HCT116 (cell line): Measurements from ENCODE around the gene TRRAP. TPM values are rescaled to one million over a fixed set of nuclear protein-coding genes. Genes with fewer than 3 reads are reported as not detected.

Experiments
- ATAC-seq: fragments of 200-7000 bp; cut with Tn5 transposase; 2 replicates; pipeline ENCODE4 v1.9.1; 2020; ENCODE audit warnings: mild to moderate bottlenecking, moderate library complexity
- BruUV-seq: library from RNA; stranded (reverse); fragments of 400-500 nt; replicated peaks from 2 replicates; lab custom pipeline; 2021; lab: Mats Ljungman, UMichigan
- CTCF ChIA-PET: fragments of 300-600 bp; sonication (Branson Sonifier 250); formaldehyde crosslinking; loops from one replicate; lab custom pipeline; 2021; ENCODE audit warnings: antibody characterized with exemption; lab: Charles Lee
- POLR2A ChIA-PET: fragments of 300-600, 350-600 bp; sonication (Branson Sonifier 250); formaldehyde crosslinking; loops from one replicate; lab custom pipeline; 2021; ENCODE audit warnings: antibody characterized with exemption; lab: Charles Lee
- RAD21 ChIA-PET, 2 experiments: fragments of 300-600 bp; sonication (Branson Sonifier 250); formaldehyde crosslinking; loops; one replicate each; lab custom pipeline; 2023; ENCODE audit warnings: low total read pairs in 2 of 2; ENCODE audit not compliant: uncharacterized antibody in 2 of 2, unreplicated experiment in 2 of 2, low non-redundant PET in 1 of 2; lab: Charles Lee
- DNase-seq: peaks from one replicate; pipeline ENCODE4 v3.0.0-alpha.2; 2010; ENCODE audit warnings: low read depth, low spot score
- H2AFZ ChIP-seq: fragments of 200-600 bp; shearing (Covaris generic), sonication (generic); 2 replicates; pipeline ENCODE4 v1.6.1; 2017; ENCODE audit warnings: low read depth, mixed run types, mixed read lengths, antibody characterized with exemption, low read length; ENCODE audit not compliant: poor library complexity, severe bottlenecking
- H3K27ac ChIP-seq: 2 replicates; pipeline ENCODE4 v1.5.1; 2012; ENCODE audit warnings: low read depth, low read length
- H3K27me3 ChIP-seq: fragments of 200-600 bp; sonication (generic); 2 replicates; pipeline ENCODE4 v1.6.1; 2016; ENCODE audit warnings: mixed run types, low read length, mixed read lengths; ENCODE audit not compliant: insufficient read depth
- H3K36me3 ChIP-seq, 2 experiments: fragments of 200-500 bp in 1 of 2; fragments of 200-600 bp in 1 of 2; sonication (Bioruptor generic) in 1 of 2; sonication (generic) in 1 of 2; 2 replicates each; pipeline versions ENCODE4 v1.5.1 to v1.6.1; 2014 to 2016; ENCODE audit warnings: low read length in 2 of 2, inconsistent platforms in 1 of 2, mixed read lengths in 1 of 2, mixed run types in 1 of 2; ENCODE audit not compliant: insufficient read depth in 2 of 2, control insufficient read depth in 1 of 2
- H3K4me1 ChIP-seq, 2 experiments: fragments of 200-600 bp in 1 of 2; sonication (generic) in 1 of 2; 2 replicates each; pipeline versions ENCODE4 v1.5.1 to v1.6.1; 2012 to 2017; ENCODE audit warnings: low read length in 2 of 2, inconsistent platforms in 1 of 2, mild to moderate bottlenecking in 1 of 2, mixed read lengths in 1 of 2, mixed run types in 1 of 2, moderate library complexity in 1 of 2; ENCODE audit not compliant: insufficient read depth in 2 of 2, control insufficient read depth in 1 of 2
- H3K4me2 ChIP-seq: fragments of 200-600 bp; sonication (generic); 2 replicates; pipeline ENCODE4 v1.6.1; 2017; ENCODE audit warnings: mixed run types, low read length, mixed read lengths
- H3K4me3 ChIP-seq, 2 experiments: fragments of 200-600 bp in 1 of 2; sonication (generic) in 1 of 2; replicated peaks in 1 of 2; 2 replicates each; pipeline ENCODE4 v1.5.1; 2011 to 2016; ENCODE audit warnings: low read length in 2 of 2, control low read depth in 1 of 2, low read depth in 1 of 2, mild to moderate bottlenecking in 1 of 2, mixed read lengths in 1 of 2, mixed run types in 1 of 2
- H3K79me2 ChIP-seq: fragments of 200-600 bp; sonication (generic); 2 replicates; pipeline ENCODE4 v1.6.1; 2017; ENCODE audit warnings: mild to moderate bottlenecking, mixed run types, low read length, moderate library complexity, mixed read lengths; ENCODE audit not compliant: insufficient read depth
- H3K9ac ChIP-seq: fragments of 200-600 bp; sonication (generic); 2 replicates; pipeline ENCODE4 v1.6.1; 2016; ENCODE audit warnings: low read length, mixed read lengths
- H3K9me2 ChIP-seq: fragments of 200-600 bp; sonication (generic), shearing (Covaris generic); 2 replicates; pipeline ENCODE4 v1.6.1; 2017; ENCODE audit warnings: mixed run types, mild to moderate bottlenecking, moderate library complexity; ENCODE audit not compliant: insufficient read depth
- H3K9me3 ChIP-seq, 2 experiments: fragments of 200-500 bp in 1 of 2; fragments of 200-600 bp in 1 of 2; sonication (Bioruptor generic) in 1 of 2; sonication (generic) in 1 of 2; 2 replicates each; pipeline ENCODE4 v1.6.1; 2014 to 2017; ENCODE audit warnings: low read length in 2 of 2, mixed read lengths in 2 of 2, inconsistent platforms in 1 of 2, low read depth in 1 of 2, mild to moderate bottlenecking in 1 of 2, mixed run types in 1 of 2, moderate library complexity in 1 of 2; ENCODE audit not compliant: control insufficient read depth in 1 of 2, insufficient read depth in 1 of 2
- H4K20me1 ChIP-seq: fragments of 200-600 bp; sonication (generic), shearing (Covaris generic); 2 replicates; pipeline ENCODE4 v1.6.1; 2017; ENCODE audit warnings: mixed run types, mild to moderate bottlenecking, moderate library complexity; ENCODE audit not compliant: insufficient read depth
- CBX3 ChIP-seq: IDR thresholded peaks from 2 replicates; pipeline ENCODE4 v1.6.1; 2012; ENCODE audit warnings: low read depth
- EGR1 ChIP-seq: IDR thresholded peaks from 2 replicates; pipeline ENCODE4 v1.6.1; 2012; ENCODE audit warnings: low read depth
- ELF1 ChIP-seq: IDR thresholded peaks from 2 replicates; pipeline ENCODE4 v1.6.1; 2012; ENCODE audit warnings: low read depth, borderline replicate concordance
- EZH2 ChIP-seq: fragments of 200-600 bp; sonication (generic); IDR thresholded peaks from 2 replicates; pipeline ENCODE4 v1.6.1; 2017; ENCODE audit warnings: antibody characterized with exemption, mixed run types
- FOSL1 ChIP-seq: IDR thresholded peaks from 2 replicates; pipeline ENCODE4 v1.6.1; 2012; ENCODE audit warnings: low read depth
- JUND ChIP-seq: IDR thresholded peaks from 2 replicates; pipeline ENCODE4 v1.6.1; 2012
- POLR2AphosphoS5 ChIP-seq: IDR thresholded peaks from 2 replicates; pipeline ENCODE4 v1.6.1; 2011; ENCODE audit warnings: mild to moderate bottlenecking, low read depth, low read length, moderate library complexity
- RAD21 ChIP-seq: IDR thresholded peaks from 2 replicates; pipeline ENCODE4 v1.6.1; 2012; ENCODE audit warnings: low read depth, mild to moderate bottlenecking
- SIN3A ChIP-seq: IDR thresholded peaks from 2 replicates; pipeline ENCODE4 v1.6.1; 2012; ENCODE audit warnings: low read depth
- SP1 ChIP-seq: IDR thresholded peaks from 2 replicates; pipeline ENCODE4 v1.6.1; 2012; ENCODE audit warnings: low read depth
- SRF ChIP-seq: IDR thresholded peaks from 2 replicates; pipeline ENCODE4 v1.6.1; 2012; ENCODE audit warnings: low read depth
- TCF7L2 ChIP-seq: IDR thresholded peaks from 2 replicates; pipeline ENCODE4 v1.7.0; 2011; ENCODE audit warnings: borderline replicate concordance, inconsistent platforms; ENCODE audit not compliant: insufficient read depth, insufficient read length; ENCODE audit errors: extremely low read depth
- YY1 ChIP-seq: IDR thresholded peaks from 2 replicates; pipeline ENCODE4 v1.6.1; 2011; ENCODE audit warnings: low read length, low read depth, moderate library complexity, mild to moderate bottlenecking; ENCODE audit not compliant: insufficient replicate concordance; ENCODE audit errors: extremely low read depth
- intact Hi-C: fragments of 100-400 bp; cut with micrococcal nuclease; formaldehyde crosslinking; loops from 2 replicates; pipeline ENCODE4 v1.10.0; 2022
- total RNA-seq: library from RNA; stranded (reverse); gene quantifications from one replicate; pipeline ENCODE4 v1.2.1, GENCODE V29; 2021; ENCODE audit not compliant: unreplicated experiment
- TF ChIP-seq, protein P1 (sequence below): IDR thresholded peaks from 2 replicates; pipeline ENCODE4 v1.6.1; 2012
- TF ChIP-seq, protein P2 (sequence below), 3 experiments: fragments of 200-600 bp in 1 of 3; sonication (generic) in 1 of 3; IDR thresholded peaks in 2 of 3; conservative IDR thresholded peaks in 1 of 3; 2 replicates each; pipeline ENCODE4 v1.5.1; 2012 to 2017; ENCODE audit warnings: low read depth in 2 of 3, low read length in 2 of 3, antibody characterized with exemption in 1 of 3, borderline replicate concordance in 1 of 3, control low read depth in 1 of 3, mild to moderate bottlenecking in 1 of 3, mixed read lengths in 1 of 3, mixed run types in 1 of 3, moderate library complexity in 1 of 3; ENCODE audit not compliant: insufficient read depth in 1 of 3
- TF ChIP-seq, protein P3 (sequence below): IDR thresholded peaks from 2 replicates; pipeline ENCODE4 v1.6.1; 2011; ENCODE audit warnings: mild to moderate bottlenecking, low read length, moderate library complexity; ENCODE audit not compliant: insufficient replicate concordance; ENCODE audit errors: extremely low read depth
- TF ChIP-seq, protein P4 (sequence below): IDR thresholded peaks from 2 replicates; pipeline ENCODE4 v1.6.1; 2012

The TRRAP gene
- total RNA-seq, 1 experiment from 2014 or later: 44.5 TPM

DNA sequence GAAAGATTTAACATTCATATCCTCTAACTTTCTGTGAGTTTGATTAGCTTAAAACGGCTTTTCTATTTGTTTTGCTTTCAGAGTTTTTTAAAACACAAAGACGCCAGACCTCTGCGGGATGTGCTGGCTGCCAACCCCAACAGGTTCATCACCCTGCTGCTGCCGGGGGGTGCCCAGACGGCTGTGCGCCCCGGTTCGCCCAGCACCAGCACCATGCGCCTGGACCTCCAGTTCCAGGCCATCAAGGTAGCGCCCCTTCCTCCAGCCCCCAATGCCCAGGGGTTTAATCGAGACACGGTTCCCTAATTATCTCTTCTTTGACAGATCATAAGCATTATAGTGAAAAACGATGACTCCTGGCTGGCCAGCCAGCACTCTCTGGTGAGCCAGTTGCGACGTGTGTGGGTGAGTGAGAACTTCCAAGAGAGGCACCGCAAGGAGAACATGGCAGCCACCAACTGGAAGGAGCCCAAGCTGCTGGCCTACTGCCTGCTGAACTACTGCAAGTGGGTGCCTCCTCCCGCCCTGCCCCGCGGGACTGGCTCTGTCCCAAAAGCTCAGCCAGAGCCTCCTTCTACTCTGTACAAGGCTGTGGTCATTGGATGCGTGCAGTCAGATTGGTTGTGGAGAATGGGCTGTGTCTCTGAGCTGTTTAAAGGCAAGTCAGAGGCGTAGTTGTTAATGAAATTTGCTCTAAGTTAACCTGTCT is 71.2 kb downstream of the TRRAP start:
- no peaks in the 10 kb centered on the region for H3K9me3 ChIP-seq
- H3K4me1 ChIP-seq: no peaks in the 10 kb centered on the region
- TF ChIP-seq EZH2 (no peak), EGR1 (no peak), SIN3A (no peak), SRF (no peak), JUND (no peak), SP1 (no peak), TCF7L2 (no peak), RAD21 (no peak), YY1 (no peak), CBX3 (no peak), FOSL1 (no peak), ELF1 (no peak), POLR2AphosphoS5 (no peak)
- TF ChIP-seq, protein P1, sequence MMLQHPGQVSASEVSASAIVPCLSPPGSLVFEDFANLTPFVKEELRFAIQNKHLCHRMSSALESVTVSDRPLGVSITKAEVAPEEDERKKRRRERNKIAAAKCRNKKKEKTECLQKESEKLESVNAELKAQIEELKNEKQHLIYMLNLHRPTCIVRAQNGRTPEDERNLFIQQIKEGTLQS: no peak
- TF ChIP-seq, protein P2, sequence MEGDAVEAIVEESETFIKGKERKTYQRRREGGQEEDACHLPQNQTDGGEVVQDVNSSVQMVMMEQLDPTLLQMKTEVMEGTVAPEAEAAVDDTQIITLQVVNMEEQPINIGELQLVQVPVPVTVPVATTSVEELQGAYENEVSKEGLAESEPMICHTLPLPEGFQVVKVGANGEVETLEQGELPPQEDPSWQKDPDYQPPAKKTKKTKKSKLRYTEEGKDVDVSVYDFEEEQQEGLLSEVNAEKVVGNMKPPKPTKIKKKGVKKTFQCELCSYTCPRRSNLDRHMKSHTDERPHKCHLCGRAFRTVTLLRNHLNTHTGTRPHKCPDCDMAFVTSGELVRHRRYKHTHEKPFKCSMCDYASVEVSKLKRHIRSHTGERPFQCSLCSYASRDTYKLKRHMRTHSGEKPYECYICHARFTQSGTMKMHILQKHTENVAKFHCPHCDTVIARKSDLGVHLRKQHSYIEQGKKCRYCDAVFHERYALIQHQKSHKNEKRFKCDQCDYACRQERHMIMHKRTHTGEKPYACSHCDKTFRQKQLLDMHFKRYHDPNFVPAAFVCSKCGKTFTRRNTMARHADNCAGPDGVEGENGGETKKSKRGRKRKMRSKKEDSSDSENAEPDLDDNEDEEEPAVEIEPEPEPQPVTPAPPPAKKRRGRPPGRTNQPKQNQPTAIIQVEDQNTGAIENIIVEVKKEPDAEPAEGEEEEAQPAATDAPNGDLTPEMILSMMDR (IDR thresholded peaks at IDR 0.05 in 2 of 3, conservative IDR thresholded peaks at IDR 0.05 in 1 of 3; ENCODE audit: borderline replicate concordance in 1 of 3, insufficient read depth in 1 of 3, low read depth in 2 of 3, low read length in 2 of 3): no peak
- TF ChIP-seq, protein P3, sequence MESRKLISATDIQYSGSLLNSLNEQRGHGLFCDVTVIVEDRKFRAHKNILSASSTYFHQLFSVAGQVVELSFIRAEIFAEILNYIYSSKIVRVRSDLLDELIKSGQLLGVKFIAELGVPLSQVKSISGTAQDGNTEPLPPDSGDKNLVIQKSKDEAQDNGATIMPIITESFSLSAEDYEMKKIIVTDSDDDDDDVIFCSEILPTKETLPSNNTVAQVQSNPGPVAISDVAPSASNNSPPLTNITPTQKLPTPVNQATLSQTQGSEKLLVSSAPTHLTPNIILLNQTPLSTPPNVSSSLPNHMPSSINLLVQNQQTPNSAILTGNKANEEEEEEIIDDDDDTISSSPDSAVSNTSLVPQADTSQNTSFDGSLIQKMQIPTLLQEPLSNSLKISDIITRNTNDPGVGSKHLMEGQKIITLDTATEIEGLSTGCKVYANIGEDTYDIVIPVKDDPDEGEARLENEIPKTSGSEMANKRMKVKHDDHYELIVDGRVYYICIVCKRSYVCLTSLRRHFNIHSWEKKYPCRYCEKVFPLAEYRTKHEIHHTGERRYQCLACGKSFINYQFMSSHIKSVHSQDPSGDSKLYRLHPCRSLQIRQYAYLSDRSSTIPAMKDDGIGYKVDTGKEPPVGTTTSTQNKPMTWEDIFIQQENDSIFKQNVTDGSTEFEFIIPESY: no peak
- TF ChIP-seq, protein P4, sequence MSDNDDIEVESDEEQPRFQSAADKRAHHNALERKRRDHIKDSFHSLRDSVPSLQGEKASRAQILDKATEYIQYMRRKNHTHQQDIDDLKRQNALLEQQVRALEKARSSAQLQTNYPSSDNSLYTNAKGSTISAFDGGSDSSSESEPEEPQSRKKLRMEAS: no peak
- CTCF ChIA-PET: no interaction called here
- no peak overlapping the region for H3K27ac ChIP-seq
- peaks cover 50 to 66% of the 10 kb centered on the region in 2 experiments; a peak in 3 of 4 replicates for H3K36me3 ChIP-seq
- RAD21 ChIA-PET: no interaction called here
- DNase-seq (no peak), ATAC-seq (no peak)
- no peak overlapping the region for H2AFZ ChIP-seq
- intact Hi-C loops: no loop called here
- no peaks in the 10 kb centered on the region for H4K20me1 ChIP-seq
- H3K9ac ChIP-seq: no peak overlapping the region
- POLR2A ChIA-PET: no interaction called here
- no peaks in the 10 kb centered on the region for H3K27me3 ChIP-seq
- no peak overlapping the region for H3K4me3 ChIP-seq
- no peak overlapping the region for H3K4me2 ChIP-seq
- H3K79me2 ChIP-seq: peaks cover 15% of the 10 kb centered on the region; the same call in 1 of the 2 replicates
- no peaks in the 10 kb centered on the region for H3K9me2 ChIP-seq
- no TSS peak for BruUV-seq
